ENCODE measurements around the gene BAHD1.

DNA sequence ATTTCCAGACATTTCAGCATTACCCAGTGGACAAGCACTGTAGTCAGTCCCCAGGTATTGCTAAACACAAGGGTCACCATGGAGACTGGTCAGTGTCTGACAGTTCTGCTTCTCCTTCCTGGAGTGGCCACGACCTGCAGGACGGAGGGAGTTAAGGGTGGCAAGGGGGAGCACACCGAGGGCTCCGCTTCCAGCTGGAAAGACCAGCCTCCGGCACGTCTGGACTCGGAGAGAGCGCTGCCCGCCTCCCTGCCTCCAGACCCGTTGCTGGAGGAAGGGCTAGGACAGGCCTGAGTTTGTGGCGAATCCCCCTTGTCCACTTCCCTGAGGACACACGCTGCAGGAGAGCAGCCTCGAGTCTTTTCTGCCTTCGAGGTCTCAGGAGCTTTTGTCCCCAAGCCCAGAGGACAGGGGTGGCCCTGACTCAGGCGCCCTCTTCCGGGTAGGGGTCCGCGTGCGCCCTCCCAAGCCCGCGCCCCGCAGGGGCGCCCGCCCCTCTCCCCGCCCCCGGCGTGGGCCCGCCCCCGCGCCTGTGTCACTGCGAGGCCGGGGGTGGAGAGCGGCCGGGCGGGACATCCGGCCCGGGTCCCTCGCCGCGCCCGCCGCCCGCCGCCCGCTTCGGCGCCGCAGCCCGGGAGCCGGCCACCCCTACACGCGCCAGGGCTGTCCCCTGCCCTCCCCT lies 29.8 kb downstream of the BAHD1 start, which contains the start of gene CHST14:
- TF ChIP-seq POLR2AphosphoS5 (IDR thresholded peaks at IDR 0.05; ENCODE audit: low read depth) = peak; percentile 37
- TF ChIP-seq STAT1 (IDR thresholded peaks at IDR 0.05; ENCODE audit: unreplicated experiment) = no peak
- TF ChIP-seq CREB1 (CRISPR knock-in tag; IDR thresholded peaks at IDR 0.05; ENCODE audit: low read depth) = no peak
- TF ChIP-seq, protein P1, sequence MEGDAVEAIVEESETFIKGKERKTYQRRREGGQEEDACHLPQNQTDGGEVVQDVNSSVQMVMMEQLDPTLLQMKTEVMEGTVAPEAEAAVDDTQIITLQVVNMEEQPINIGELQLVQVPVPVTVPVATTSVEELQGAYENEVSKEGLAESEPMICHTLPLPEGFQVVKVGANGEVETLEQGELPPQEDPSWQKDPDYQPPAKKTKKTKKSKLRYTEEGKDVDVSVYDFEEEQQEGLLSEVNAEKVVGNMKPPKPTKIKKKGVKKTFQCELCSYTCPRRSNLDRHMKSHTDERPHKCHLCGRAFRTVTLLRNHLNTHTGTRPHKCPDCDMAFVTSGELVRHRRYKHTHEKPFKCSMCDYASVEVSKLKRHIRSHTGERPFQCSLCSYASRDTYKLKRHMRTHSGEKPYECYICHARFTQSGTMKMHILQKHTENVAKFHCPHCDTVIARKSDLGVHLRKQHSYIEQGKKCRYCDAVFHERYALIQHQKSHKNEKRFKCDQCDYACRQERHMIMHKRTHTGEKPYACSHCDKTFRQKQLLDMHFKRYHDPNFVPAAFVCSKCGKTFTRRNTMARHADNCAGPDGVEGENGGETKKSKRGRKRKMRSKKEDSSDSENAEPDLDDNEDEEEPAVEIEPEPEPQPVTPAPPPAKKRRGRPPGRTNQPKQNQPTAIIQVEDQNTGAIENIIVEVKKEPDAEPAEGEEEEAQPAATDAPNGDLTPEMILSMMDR (conservative IDR thresholded peaks at IDR 0.05; ENCODE audit: low read depth in 2 of 2) = peak in 1 of 2 experiments; percentile 32; a peak in 2 of 4 replicates
- TF ChIP-seq, protein P2, sequence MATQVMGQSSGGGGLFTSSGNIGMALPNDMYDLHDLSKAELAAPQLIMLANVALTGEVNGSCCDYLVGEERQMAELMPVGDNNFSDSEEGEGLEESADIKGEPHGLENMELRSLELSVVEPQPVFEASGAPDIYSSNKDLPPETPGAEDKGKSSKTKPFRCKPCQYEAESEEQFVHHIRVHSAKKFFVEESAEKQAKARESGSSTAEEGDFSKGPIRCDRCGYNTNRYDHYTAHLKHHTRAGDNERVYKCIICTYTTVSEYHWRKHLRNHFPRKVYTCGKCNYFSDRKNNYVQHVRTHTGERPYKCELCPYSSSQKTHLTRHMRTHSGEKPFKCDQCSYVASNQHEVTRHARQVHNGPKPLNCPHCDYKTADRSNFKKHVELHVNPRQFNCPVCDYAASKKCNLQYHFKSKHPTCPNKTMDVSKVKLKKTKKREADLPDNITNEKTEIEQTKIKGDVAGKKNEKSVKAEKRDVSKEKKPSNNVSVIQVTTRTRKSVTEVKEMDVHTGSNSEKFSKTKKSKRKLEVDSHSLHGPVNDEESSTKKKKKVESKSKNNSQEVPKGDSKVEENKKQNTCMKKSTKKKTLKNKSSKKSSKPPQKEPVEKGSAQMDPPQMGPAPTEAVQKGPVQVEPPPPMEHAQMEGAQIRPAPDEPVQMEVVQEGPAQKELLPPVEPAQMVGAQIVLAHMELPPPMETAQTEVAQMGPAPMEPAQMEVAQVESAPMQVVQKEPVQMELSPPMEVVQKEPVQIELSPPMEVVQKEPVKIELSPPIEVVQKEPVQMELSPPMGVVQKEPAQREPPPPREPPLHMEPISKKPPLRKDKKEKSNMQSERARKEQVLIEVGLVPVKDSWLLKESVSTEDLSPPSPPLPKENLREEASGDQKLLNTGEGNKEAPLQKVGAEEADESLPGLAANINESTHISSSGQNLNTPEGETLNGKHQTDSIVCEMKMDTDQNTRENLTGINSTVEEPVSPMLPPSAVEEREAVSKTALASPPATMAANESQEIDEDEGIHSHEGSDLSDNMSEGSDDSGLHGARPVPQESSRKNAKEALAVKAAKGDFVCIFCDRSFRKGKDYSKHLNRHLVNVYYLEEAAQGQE (IDR thresholded peaks at IDR 0.05; ENCODE audit: unreplicated experiment) = no peak
- no peak for TF ChIP-seq JUNB (IDR thresholded peaks at IDR 0.05; ENCODE audit: unreplicated experiment)
- no peak for TF ChIP-seq EZH2 (IDR thresholded peaks at IDR 0.05; ENCODE audit: low read depth, unreplicated experiment)
- no peak for TF ChIP-seq EZH2phosphoT487 (IDR thresholded peaks at IDR 0.05; ENCODE audit: unreplicated experiment)
- TF ChIP-seq, protein P3, sequence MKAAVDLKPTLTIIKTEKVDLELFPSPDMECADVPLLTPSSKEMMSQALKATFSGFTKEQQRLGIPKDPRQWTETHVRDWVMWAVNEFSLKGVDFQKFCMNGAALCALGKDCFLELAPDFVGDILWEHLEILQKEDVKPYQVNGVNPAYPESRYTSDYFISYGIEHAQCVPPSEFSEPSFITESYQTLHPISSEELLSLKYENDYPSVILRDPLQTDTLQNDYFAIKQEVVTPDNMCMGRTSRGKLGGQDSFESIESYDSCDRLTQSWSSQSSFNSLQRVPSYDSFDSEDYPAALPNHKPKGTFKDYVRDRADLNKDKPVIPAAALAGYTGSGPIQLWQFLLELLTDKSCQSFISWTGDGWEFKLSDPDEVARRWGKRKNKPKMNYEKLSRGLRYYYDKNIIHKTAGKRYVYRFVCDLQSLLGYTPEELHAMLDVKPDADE (IDR thresholded peaks at IDR 0.05) = no peak

All from GM23338 (cell line).